Ovary (tissue), 3 donors: Measurements from ENCODE around the gene PNMA8A.

ENCODE experiments used
- EP300 ChIP-seq: sonication (generic); formaldehyde crosslinking; IDR thresholded peaks from one replicate; pipeline ENCODE4 v1.6.1; 2017; ENCODE audit warnings: antibody characterized with exemption
- POLR2A ChIP-seq: fragments of 450-650 bp; IDR thresholded peaks from one replicate; pipeline ENCODE4 v1.6.1; 2017; ENCODE audit warnings: antibody characterized with exemption, mild to moderate bottlenecking, moderate library complexity
- TF ChIP-seq, protein P1 (sequence below), 3 donors: fragments of 450-650 bp in 2 of 3; fragments of 200-600 bp in 1 of 3; IDR thresholded peaks; one replicate each; pipeline versions ENCODE4 v1.5.1 to v1.8.0; 2016 to 2022; ENCODE audit warnings: antibody characterized with exemption in 3 of 3, mild to moderate bottlenecking in 1 of 3
- donor health status: DM: no; HTN: no; CAD: no.

DNA sequence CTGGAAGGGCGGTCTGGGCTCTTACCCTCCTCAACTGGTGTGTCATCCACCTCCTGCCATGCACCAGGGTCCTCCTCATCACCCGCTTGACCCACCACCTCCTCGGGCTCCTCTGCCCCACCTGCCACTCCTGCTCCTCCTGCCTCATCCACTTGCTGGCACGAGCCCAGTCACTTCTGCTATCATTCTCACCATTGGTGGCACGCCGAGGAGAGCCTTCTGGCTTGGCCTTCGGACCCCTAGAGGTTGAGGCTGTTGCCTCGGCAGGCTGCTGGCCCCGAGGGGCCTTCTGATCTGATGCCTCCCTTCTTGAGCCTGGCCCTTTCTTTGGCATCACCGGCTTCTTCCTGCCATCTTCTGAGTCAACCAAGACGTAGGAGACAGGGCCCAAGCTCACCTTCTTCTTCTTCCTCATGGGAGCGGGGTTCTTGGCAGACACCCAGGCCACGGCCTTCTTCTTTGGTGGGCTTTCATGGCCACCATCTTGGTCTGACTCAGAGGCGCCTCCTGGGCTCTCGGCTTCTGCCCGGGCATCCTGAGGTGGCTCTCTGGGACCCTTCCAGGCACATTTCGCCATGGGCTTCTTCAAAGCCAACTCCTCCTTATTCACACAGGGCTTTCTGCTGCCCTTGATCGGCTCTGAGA is 1.7 kb downstream of the PNMA8A start:
- TF ChIP-seq EP300 (no peak), POLR2A (no peak)
- TF ChIP-seq, protein P1, sequence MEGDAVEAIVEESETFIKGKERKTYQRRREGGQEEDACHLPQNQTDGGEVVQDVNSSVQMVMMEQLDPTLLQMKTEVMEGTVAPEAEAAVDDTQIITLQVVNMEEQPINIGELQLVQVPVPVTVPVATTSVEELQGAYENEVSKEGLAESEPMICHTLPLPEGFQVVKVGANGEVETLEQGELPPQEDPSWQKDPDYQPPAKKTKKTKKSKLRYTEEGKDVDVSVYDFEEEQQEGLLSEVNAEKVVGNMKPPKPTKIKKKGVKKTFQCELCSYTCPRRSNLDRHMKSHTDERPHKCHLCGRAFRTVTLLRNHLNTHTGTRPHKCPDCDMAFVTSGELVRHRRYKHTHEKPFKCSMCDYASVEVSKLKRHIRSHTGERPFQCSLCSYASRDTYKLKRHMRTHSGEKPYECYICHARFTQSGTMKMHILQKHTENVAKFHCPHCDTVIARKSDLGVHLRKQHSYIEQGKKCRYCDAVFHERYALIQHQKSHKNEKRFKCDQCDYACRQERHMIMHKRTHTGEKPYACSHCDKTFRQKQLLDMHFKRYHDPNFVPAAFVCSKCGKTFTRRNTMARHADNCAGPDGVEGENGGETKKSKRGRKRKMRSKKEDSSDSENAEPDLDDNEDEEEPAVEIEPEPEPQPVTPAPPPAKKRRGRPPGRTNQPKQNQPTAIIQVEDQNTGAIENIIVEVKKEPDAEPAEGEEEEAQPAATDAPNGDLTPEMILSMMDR (IDR thresholded peaks at IDR 0.05) = no peak
